HEK293 (cell line): ENCODE results near the gene MORF4L2.

Experiments
- OVOL3 ChIP-seq: fragments of 450-650 bp; formaldehyde crosslinking; IDR thresholded peaks from 2 replicates; pipeline ENCODE4 v1.5.1; 2016; ENCODE audit warnings: missing biosample characterization, missing genetic modification characterization
- ZNF138 ChIP-seq: fragments of 450-650 bp; formaldehyde crosslinking; IDR thresholded peaks from 2 replicates; pipeline ENCODE4 v1.5.1; 2016; ENCODE audit warnings: missing biosample characterization, missing genetic modification characterization, borderline replicate concordance
- ZNF292 ChIP-seq: fragments of 450-650 bp; formaldehyde crosslinking; IDR thresholded peaks from 2 replicates; pipeline ENCODE4 v1.5.1; 2016; ENCODE audit warnings: low read depth, missing biosample characterization, missing genetic modification characterization, borderline replicate concordance
- ZNF521 ChIP-seq: fragments of 450-650 bp; formaldehyde crosslinking; IDR thresholded peaks from 2 replicates; pipeline ENCODE4 v1.5.1; 2017; ENCODE audit warnings: missing biosample characterization, mild to moderate bottlenecking, missing genetic modification characterization
- TF ChIP-seq, protein P1 (sequence below): IDR thresholded peaks from 2 replicates; pipeline ENCODE4 v1.6.1; 2011; ENCODE audit warnings: mild to moderate bottlenecking, low read depth, low read length, borderline replicate concordance

DNA sequence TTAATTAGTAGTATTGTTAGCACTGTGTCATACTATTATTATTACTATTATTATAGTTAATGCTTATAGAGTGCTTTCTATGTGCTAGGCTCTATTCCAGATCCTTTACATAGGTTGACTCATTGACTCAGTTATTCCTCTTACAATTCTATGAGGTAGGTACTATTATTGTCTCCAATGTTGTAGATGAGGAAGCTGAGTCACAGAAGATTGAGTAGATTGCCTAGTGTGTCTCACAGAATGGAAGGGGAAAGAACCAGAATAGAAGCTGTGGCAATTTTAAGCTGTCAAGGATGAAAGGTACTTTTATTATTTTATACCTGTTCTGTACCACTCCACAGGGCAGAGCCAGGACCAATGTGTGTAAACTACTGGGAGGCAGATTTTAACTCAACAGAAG lies 59.6 kb downstream of the MORF4L2 start:
- TF ChIP-seq ZNF292 (no peak), OVOL3 (tag by site-specific recombination) (no peak), ZNF138 (tag by site-specific recombination) (no peak), ZNF521 (no peak)
- TF ChIP-seq, protein P1, sequence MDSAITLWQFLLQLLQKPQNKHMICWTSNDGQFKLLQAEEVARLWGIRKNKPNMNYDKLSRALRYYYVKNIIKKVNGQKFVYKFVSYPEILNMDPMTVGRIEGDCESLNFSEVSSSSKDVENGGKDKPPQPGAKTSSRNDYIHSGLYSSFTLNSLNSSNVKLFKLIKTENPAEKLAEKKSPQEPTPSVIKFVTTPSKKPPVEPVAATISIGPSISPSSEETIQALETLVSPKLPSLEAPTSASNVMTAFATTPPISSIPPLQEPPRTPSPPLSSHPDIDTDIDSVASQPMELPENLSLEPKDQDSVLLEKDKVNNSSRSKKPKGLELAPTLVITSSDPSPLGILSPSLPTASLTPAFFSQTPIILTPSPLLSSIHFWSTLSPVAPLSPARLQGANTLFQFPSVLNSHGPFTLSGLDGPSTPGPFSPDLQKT: no peak
